Transverse colon (tissue), 3 donors: ENCODE results near the gene SVIL.

Source experiments
- CTCF ChIP-seq, 5 experiments: fragments of 200-600 bp in 3 of 5; fragments of 450-650 bp in 2 of 5; sonication (generic) in 3 of 5; IDR thresholded peaks; 1 replicate in 2 of 5; 2 replicates in 3 of 5; pipeline ENCODE4 v1.5.1; 2016 to 2017; ENCODE audit warnings: antibody characterized with exemption in 5 of 5, inconsistent platforms in 3 of 5, mild to moderate bottlenecking in 2 of 5, moderate library complexity in 1 of 5
- EP300 ChIP-seq: sonication (generic); formaldehyde crosslinking; IDR thresholded peaks from one replicate; pipeline ENCODE4 v1.6.1; 2017; ENCODE audit warnings: antibody characterized with exemption, low read depth
- POLR2A ChIP-seq: fragments of 450-650 bp; IDR thresholded peaks from one replicate; pipeline ENCODE4 v1.6.1; 2016; ENCODE audit warnings: antibody characterized with exemption, mild to moderate bottlenecking, moderate library complexity

DNA sequence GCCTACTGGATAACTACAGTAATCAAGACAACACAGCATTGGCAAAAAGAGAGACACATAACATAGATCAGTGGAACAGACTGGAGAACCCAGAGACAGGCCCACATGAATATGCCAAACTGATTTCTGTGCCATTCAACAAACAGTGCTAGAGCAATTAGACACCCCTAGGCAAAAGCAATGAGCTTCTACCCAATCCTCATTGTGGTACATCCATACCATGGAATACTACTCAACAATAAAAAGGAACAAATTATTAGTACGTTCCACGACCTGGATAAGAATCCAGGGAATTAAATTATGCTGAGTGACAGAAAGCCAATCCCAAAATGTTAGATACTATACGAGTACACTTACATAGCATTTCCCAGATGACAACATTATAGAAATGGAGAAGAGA, 2.8 kb upstream of the SVIL start:
- TF ChIP-seq CTCF (IDR thresholded peaks at IDR 0.05) (no peak), POLR2A (no peak), EP300 (no peak)
